Measurements from ENCODE around the gene EVC2. TPM values are rescaled to one million over a fixed set of nuclear protein-coding genes. Genes with fewer than 3 reads are reported as not detected.

The EVC2 gene
- total RNA-seq, 1 experiment from 2014 or later: not detected

DNA sequence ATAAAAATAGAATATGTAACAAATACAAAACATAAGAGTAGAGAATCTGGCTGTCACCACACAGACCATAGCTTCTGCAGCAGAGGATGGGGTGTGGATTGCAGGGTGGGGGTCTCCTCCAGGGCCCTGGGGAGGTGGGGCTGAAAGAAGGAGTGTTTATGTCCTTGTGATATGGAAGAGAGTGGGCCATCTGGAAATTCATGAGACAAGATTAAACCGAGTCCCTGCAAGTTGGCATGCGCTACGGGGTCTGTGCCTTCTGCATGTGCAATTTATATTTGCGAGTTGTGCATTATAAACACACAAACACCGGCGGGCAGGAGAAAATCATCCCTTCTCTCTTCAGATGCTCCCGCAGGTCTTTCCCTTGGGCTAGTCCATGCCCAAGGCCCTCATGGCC is 145.9 kb downstream of the EVC2 start:
- in situ Hi-C loops (cut with HindIII; ENCODE audit: low pct_unique_long_range_greater_than_20kb, low sequenced_read_pairs) (no loop called here), intact Hi-C loops (cut with micrococcal nuclease; ENCODE audit: unreplicated experiment) (no loop called here)
- POLR2A ChIA-PET: no interaction called here
- ATAC-seq (no peak), DNase-seq (ENCODE audit: low read depth, low spot score) (no peak)
- no peak overlapping the region for H3K27ac ChIP-seq (ENCODE audit: low read length)
- no peaks in the 10 kb centered on the region for H3K27me3 ChIP-seq (ENCODE audit: control insufficient read depth, insufficient read depth, low read length)
- no peaks in the 10 kb centered on the region for H3K9me3 ChIP-seq (ENCODE audit: control insufficient read depth, insufficient read depth, low read depth, low read length)
- no peaks in the 10 kb centered on the region for H3K36me3 ChIP-seq (ENCODE audit: control insufficient read depth, insufficient read depth, low read length)
- TF ChIP-seq TCF7L2 (IDR thresholded peaks at IDR 0.05; ENCODE audit: low read depth, low read length): no peak
- TF ChIP-seq, protein P1, sequence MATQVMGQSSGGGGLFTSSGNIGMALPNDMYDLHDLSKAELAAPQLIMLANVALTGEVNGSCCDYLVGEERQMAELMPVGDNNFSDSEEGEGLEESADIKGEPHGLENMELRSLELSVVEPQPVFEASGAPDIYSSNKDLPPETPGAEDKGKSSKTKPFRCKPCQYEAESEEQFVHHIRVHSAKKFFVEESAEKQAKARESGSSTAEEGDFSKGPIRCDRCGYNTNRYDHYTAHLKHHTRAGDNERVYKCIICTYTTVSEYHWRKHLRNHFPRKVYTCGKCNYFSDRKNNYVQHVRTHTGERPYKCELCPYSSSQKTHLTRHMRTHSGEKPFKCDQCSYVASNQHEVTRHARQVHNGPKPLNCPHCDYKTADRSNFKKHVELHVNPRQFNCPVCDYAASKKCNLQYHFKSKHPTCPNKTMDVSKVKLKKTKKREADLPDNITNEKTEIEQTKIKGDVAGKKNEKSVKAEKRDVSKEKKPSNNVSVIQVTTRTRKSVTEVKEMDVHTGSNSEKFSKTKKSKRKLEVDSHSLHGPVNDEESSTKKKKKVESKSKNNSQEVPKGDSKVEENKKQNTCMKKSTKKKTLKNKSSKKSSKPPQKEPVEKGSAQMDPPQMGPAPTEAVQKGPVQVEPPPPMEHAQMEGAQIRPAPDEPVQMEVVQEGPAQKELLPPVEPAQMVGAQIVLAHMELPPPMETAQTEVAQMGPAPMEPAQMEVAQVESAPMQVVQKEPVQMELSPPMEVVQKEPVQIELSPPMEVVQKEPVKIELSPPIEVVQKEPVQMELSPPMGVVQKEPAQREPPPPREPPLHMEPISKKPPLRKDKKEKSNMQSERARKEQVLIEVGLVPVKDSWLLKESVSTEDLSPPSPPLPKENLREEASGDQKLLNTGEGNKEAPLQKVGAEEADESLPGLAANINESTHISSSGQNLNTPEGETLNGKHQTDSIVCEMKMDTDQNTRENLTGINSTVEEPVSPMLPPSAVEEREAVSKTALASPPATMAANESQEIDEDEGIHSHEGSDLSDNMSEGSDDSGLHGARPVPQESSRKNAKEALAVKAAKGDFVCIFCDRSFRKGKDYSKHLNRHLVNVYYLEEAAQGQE (IDR thresholded peaks at IDR 0.05; ENCODE audit: insufficient read depth in 1 of 2, low read depth in 2 of 2, low read length in 1 of 2): no peak
- no peak for TF ChIP-seq CTCF (IDR thresholded peaks at IDR 0.05)
- no peak for TF ChIP-seq POLR2AphosphoS5 (IDR thresholded peaks at IDR 0.05; ENCODE audit: low read depth, low read length)
- no peak for TF ChIP-seq SIN3A (IDR thresholded peaks at IDR 0.05; ENCODE audit: borderline replicate concordance, insufficient read depth, low read depth, low read length)
- CTCF ChIA-PET: no interaction called here
- no TSS peak for BruUV-seq (replicated peaks)
- H3K4me3 ChIP-seq (ENCODE audit: low read depth in 2 of 2, low read length in 2 of 2): no peak overlapping the region
- H3K4me1 ChIP-seq (ENCODE audit: control insufficient read depth, insufficient read depth, low read length): no peaks in the 10 kb centered on the region

GRCh38 chr4:5561286-5561685 is 147.1 kb downstream of the EVC2 start:
- intact Hi-C loops (cut with micrococcal nuclease; ENCODE audit: unreplicated experiment) (no loop called here), in situ Hi-C loops (cut with HindIII; ENCODE audit: low pct_unique_long_range_greater_than_20kb, low sequenced_read_pairs) (no loop called here)
- CTCF ChIA-PET: no interaction called here
- no peak for TF ChIP-seq TCF7L2 (IDR thresholded peaks at IDR 0.05; ENCODE audit: low read depth, low read length)
- TF ChIP-seq, protein P1 (IDR thresholded peaks at IDR 0.05; ENCODE audit: insufficient read depth in 1 of 2, low read depth in 2 of 2, low read length in 1 of 2): no peak
- TF ChIP-seq CTCF (IDR thresholded peaks at IDR 0.05): no peak
- no peak for TF ChIP-seq SIN3A (IDR thresholded peaks at IDR 0.05; ENCODE audit: borderline replicate concordance, insufficient read depth, low read depth, low read length)
- no peak for TF ChIP-seq POLR2AphosphoS5 (IDR thresholded peaks at IDR 0.05; ENCODE audit: low read depth, low read length)
- Histone ChIP-seq H3K9me3 (ENCODE audit: control insufficient read depth, insufficient read depth, low read depth, low read length) (no peaks in the 10 kb centered on the region), H3K27ac (ENCODE audit: low read length) (no peak overlapping the region), H3K4me1 (ENCODE audit: control insufficient read depth, insufficient read depth, low read length) (no peaks in the 10 kb centered on the region), H3K4me3 (ENCODE audit: low read depth in 2 of 2, low read length in 2 of 2) (no peak overlapping the region), H3K27me3 (ENCODE audit: control insufficient read depth, insufficient read depth, low read length) (no peaks in the 10 kb centered on the region), H3K36me3 (ENCODE audit: control insufficient read depth, insufficient read depth, low read length) (no peaks in the 10 kb centered on the region)
- no peak for ATAC-seq
- BruUV-seq (replicated peaks): no TSS peak
- no peak for DNase-seq (ENCODE audit: low read depth, low spot score)
- POLR2A ChIA-PET: no interaction called here
